HepG2 (cell line): ENCODE results near the gene TRABD. TPM values are rescaled to one million over a fixed set of nuclear protein-coding genes. Genes with fewer than 3 reads are reported as not detected.

Source experiments
- AGO2 ChIP-seq: fragments of 200-400 bp; formaldehyde crosslinking; optimal IDR thresholded peaks from 2 replicates; pipeline ENCODE3; 2017; ENCODE audit warnings: mild to moderate bottlenecking, low read depth, low read length, moderate library complexity
- BHLHE40 ChIP-seq: IDR thresholded peaks from 2 replicates; pipeline ENCODE4 v1.6.1; 2011; ENCODE audit warnings: low read length, improper control_type of control experiment
- ISL2 ChIP-seq: sonication (generic); formaldehyde crosslinking; IDR thresholded peaks from 2 replicates; pipeline ENCODE4 v1.5.0; 2020; ENCODE audit warnings: missing genetic modification reagents
- MAFK ChIP-seq, 2 experiments: IDR thresholded peaks in 1 of 2; conservative IDR thresholded peaks in 1 of 2; 2 replicates each; pipeline ENCODE4 v1.6.1; 2011; ENCODE audit warnings: improper control_type of control experiment in 2 of 2, low read length in 2 of 2
- TBX3 ChIP-seq: fragments of 450-650 bp; IDR thresholded peaks from 2 replicates; pipeline ENCODE4 v1.6.1; 2017; ENCODE audit warnings: antibody characterized with exemption, mild to moderate bottlenecking, inconsistent platforms, borderline replicate concordance
- ZFP62 ChIP-seq: sonication (generic); formaldehyde crosslinking; IDR thresholded peaks from 2 replicates; pipeline ENCODE4 v1.4.0; 2020; ENCODE audit warnings: missing genetic modification reagents
- ZNF17 ChIP-seq: sonication (generic); formaldehyde crosslinking; IDR thresholded peaks from 2 replicates; pipeline ENCODE4 v1.5.0; 2020; ENCODE audit warnings: mild to moderate bottlenecking, missing genetic modification reagents
- ZNF468 ChIP-seq: sonication (generic); formaldehyde crosslinking; IDR thresholded peaks from 2 replicates; pipeline ENCODE4 v1.8.0; 2022; ENCODE audit warnings: mild to moderate bottlenecking, moderate library complexity, missing genetic modification reagents
- ZNF589 ChIP-seq: sonication (generic); formaldehyde crosslinking; conservative IDR thresholded peaks from 2 replicates; pipeline ENCODE4 v1.8.0; 2022; ENCODE audit warnings: mild to moderate bottlenecking, moderate library complexity, missing genetic modification reagents
- ZNF629 ChIP-seq: sonication (generic); formaldehyde crosslinking; conservative IDR thresholded peaks from 2 replicates; pipeline ENCODE4 v1.5.0; 2020; ENCODE audit warnings: missing genetic modification reagents
- ZSCAN12 ChIP-seq: sonication (generic); formaldehyde crosslinking; IDR thresholded peaks from 2 replicates; pipeline ENCODE4 v1.9.0; 2021; ENCODE audit warnings: mild to moderate bottlenecking, missing genetic modification reagents
- polyA plus RNA-seq, 8 experiments: library from polyadenylated mRNA; depleted of rRNA in 3 of 8; stranded (reverse) in 7 of 8; unstranded in 1 of 8; fragments of >200 nt; fragmentation: Illumina TruSeq in 4 of 8; extraction: Trizol in 4 of 8; gene quantifications; 2 replicates each; pipeline versions ENCODE4 v1.2.1 to v1.2.3, GENCODE V29; 2011 to 2016; ENCODE audit warnings: low read depth in 4 of 8, missing spikeins in 1 of 8, mixed read lengths in 1 of 8; ENCODE audit not compliant: insufficient read depth in 1 of 8
- total RNA-seq, 5 experiments: library from RNA; depleted of rRNA; stranded (reverse); fragments of >200 nt; fragmentation: Illumina TruSeq; extraction: Trizol; gene quantifications; 2 replicates each; pipeline ENCODE4 v1.2.3, GENCODE V29; 2016; ENCODE audit warnings: low read depth in 1 of 5
- TF ChIP-seq, protein P1 (sequence below), 2 experiments: fragments of 450-650 bp in 1 of 2; sonication (generic) in 1 of 2; formaldehyde crosslinking in 1 of 2; IDR thresholded peaks; 2 replicates each; pipeline versions ENCODE4 v1.6.1 to v1.8.0; 2016 to 2022; ENCODE audit warnings: antibody characterized with exemption in 1 of 2, mild to moderate bottlenecking in 1 of 2, missing genetic modification reagents in 1 of 2
- TF ChIP-seq, protein P2 (sequence below): sonication (generic); formaldehyde crosslinking; IDR thresholded peaks from 2 replicates; pipeline ENCODE4 v1.4.0; 2020; ENCODE audit warnings: mild to moderate bottlenecking, low read depth, missing genetic modification reagents

TRABD gene
- total and polyA plus RNA-seq, 2 of the 13 experiments (the other 11 are each of a cell fraction or from before 2014, with no cell fraction given) = 21.5 to 28.9 TPM

DNA sequence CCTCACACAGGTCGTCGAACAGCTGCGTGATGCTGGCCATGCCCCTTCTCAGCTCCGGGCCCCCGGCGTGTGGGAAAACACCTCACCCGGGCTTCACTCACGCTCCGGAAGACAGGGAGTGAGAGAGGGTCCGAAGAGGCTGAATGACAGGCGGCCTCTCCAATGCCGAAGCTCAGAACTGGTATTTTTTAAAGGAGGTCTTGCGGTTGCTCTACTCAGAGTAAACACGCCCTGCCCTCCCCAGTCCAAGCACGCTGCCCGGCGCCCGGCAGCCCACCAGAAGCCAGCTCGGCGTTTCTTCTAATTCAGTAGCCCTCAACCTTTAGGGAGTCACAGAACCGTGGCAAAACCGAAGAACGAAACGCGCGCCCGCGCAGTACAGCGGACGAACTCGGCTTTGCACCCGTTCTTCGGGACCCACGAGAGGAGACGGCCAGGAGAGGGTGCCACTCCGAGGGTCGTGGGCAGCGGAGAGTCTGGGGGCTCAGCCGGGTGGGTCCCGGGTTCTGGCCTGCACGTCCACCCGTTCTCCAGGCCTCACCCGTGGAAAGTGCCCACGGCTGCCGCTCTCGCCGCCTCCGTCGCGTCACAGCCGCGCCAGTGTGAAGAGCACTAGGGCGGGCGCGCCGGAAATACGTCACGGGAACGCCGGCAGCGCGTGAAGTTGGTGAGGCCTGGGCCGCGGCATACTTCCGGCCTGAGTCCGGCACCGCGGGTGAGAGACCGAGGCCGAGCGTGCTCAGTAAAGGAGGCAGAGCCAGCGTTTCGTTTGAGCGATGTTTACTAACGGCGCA lies 58.9 kb downstream of the TRABD start, which contains the start of gene TUBGCP6 (continued):
- TF ChIP-seq, protein P1, sequence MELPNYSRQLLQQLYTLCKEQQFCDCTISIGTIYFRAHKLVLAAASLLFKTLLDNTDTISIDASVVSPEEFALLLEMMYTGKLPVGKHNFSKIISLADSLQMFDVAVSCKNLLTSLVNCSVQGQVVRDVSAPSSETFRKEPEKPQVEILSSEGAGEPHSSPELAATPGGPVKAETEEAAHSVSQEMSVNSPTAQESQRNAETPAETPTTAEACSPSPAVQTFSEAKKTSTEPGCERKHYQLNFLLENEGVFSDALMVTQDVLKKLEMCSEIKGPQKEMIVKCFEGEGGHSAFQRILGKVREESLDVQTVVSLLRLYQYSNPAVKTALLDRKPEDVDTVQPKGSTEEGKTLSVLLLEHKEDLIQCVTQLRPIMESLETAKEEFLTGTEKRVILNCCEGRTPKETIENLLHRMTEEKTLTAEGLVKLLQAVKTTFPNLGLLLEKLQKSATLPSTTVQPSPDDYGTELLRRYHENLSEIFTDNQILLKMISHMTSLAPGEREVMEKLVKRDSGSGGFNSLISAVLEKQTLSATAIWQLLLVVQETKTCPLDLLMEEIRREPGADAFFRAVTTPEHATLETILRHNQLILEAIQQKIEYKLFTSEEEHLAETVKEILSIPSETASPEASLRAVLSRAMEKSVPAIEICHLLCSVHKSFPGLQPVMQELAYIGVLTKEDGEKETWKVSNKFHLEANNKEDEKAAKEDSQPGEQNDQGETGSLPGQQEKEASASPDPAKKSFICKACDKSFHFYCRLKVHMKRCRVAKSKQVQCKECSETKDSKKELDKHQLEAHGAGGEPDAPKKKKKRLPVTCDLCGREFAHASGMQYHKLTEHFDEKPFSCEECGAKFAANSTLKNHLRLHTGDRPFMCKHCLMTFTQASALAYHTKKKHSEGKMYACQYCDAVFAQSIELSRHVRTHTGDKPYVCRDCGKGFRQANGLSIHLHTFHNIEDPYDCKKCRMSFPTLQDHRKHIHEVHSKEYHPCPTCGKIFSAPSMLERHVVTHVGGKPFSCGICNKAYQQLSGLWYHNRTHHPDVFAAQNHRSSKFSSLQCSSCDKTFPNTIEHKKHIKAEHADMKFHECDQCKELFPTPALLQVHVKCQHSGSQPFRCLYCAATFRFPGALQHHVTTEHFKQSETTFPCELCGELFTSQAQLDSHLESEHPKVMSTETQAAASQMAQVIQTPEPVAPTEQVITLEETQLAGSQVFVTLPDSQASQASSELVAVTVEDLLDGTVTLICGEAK (IDR thresholded peaks at IDR 0.05) = peak; percentile 80
- TF ChIP-seq, protein P1 (CRISPR knock-in tag; IDR thresholded peaks at IDR 0.05) = no peak
- TF ChIP-seq ZSCAN12 = peak; percentile 85; the same call in 1 of the 2 replicates
- TF ChIP-seq ZNF629 (CRISPR knock-in tag) = 0 out of 2 replicates have a peak, but pooled peaks have one; percentile 22
- peak; percentile 32; the same call in 1 of the 2 replicates for TF ChIP-seq BHLHE40
- peak; percentile 32; the same call in 1 of the 2 replicates for TF ChIP-seq ISL2 (CRISPR knock-in tag)
- no peak for TF ChIP-seq ZNF17 (CRISPR knock-in tag)
- TF ChIP-seq MAFK (conservative IDR thresholded peaks at IDR 0.05 in 1 of 2, IDR thresholded peaks at IDR 0.05 in 1 of 2; ENCODE audit: low read length in 2 of 2) = 0 out of 4 replicates have a peak, but pooled peaks of 1 of the 2 experiments have one; percentile 1
- TF ChIP-seq ZNF589 (CRISPR knock-in tag) = peak; percentile 50; the same call in 1 of the 2 replicates
- peak; percentile 95 for TF ChIP-seq AGO2
- 0 out of 2 replicates have a peak, but pooled peaks have one; percentile 52 for TF ChIP-seq ZFP62 (CRISPR knock-in tag)
- TF ChIP-seq TBX3 = peak; percentile 56; the same call in 1 of the 2 replicates
- TF ChIP-seq, protein P2, sequence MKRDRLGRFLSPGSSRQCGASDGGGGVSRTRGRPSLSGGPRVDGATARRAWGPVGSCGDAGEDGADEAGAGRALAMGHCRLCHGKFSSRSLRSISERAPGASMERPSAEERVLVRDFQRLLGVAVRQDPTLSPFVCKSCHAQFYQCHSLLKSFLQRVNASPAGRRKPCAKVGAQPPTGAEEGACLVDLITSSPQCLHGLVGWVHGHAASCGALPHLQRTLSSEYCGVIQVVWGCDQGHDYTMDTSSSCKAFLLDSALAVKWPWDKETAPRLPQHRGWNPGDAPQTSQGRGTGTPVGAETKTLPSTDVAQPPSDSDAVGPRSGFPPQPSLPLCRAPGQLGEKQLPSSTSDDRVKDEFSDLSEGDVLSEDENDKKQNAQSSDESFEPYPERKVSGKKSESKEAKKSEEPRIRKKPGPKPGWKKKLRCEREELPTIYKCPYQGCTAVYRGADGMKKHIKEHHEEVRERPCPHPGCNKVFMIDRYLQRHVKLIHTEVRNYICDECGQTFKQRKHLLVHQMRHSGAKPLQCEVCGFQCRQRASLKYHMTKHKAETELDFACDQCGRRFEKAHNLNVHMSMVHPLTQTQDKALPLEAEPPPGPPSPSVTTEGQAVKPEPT = 0 out of 2 replicates have a peak, but pooled peaks have one; percentile 32
- 0 out of 2 replicates have a peak, but pooled peaks have one; percentile 33 for TF ChIP-seq ZNF468 (CRISPR knock-in tag)
